DOHH2 (cell line): ENCODE data around the gene USP17L29.
"Not testable (repeated sequence)": the region's sequence is repeated elsewhere in the genome, so short reads cannot be mapped to it uniquely, and the experiment has no call there.

Source experiments
- EZH2phosphoT487 ChIP-seq: fragments of 200-600 bp; sonication (generic); IDR thresholded peaks from 2 replicates; pipeline ENCODE4 v1.6.1; 2017; ENCODE audit warnings: borderline replicate concordance, mild to moderate bottlenecking, antibody characterized with exemption, low read length, moderate library complexity, mixed read lengths
- TF ChIP-seq, protein P1 (sequence below): fragments of 200-600 bp; sonication (generic); IDR thresholded peaks from one replicate; pipeline ENCODE4 v1.5.1; 2014; ENCODE audit warnings: antibody characterized with exemption, mild to moderate bottlenecking, low read depth, low read length; ENCODE audit not compliant: poor library complexity, severe bottlenecking

- TF ChIP-seq, protein P1, sequence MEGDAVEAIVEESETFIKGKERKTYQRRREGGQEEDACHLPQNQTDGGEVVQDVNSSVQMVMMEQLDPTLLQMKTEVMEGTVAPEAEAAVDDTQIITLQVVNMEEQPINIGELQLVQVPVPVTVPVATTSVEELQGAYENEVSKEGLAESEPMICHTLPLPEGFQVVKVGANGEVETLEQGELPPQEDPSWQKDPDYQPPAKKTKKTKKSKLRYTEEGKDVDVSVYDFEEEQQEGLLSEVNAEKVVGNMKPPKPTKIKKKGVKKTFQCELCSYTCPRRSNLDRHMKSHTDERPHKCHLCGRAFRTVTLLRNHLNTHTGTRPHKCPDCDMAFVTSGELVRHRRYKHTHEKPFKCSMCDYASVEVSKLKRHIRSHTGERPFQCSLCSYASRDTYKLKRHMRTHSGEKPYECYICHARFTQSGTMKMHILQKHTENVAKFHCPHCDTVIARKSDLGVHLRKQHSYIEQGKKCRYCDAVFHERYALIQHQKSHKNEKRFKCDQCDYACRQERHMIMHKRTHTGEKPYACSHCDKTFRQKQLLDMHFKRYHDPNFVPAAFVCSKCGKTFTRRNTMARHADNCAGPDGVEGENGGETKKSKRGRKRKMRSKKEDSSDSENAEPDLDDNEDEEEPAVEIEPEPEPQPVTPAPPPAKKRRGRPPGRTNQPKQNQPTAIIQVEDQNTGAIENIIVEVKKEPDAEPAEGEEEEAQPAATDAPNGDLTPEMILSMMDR: not testable (repeated sequence)
- TF ChIP-seq EZH2phosphoT487: not testable (repeated sequence)
These were observed 14.3 kb upstream of the USP17L29 start, which contains the start of gene USP17L5 for GRCh38 chr4:9339103-9339502.
